OCI-LY3 (cell line): ENCODE measurements around the gene ITGB1.

Experiments used
- EZH2phosphoT487 ChIP-seq: fragments of 200-600 bp; shearing (Covaris generic); IDR thresholded peaks from 2 replicates; pipeline ENCODE4 v1.6.1; 2018; ENCODE audit warnings: antibody characterized with exemption, mixed run types, low read depth
- TF ChIP-seq, protein P1 (sequence below): fragments of 200-600, 300-600 bp; sonication (generic); IDR thresholded peaks from 2 replicates; pipeline ENCODE4 v1.5.1; 2014; ENCODE audit warnings: antibody characterized with exemption, low read length, low read depth

DNA sequence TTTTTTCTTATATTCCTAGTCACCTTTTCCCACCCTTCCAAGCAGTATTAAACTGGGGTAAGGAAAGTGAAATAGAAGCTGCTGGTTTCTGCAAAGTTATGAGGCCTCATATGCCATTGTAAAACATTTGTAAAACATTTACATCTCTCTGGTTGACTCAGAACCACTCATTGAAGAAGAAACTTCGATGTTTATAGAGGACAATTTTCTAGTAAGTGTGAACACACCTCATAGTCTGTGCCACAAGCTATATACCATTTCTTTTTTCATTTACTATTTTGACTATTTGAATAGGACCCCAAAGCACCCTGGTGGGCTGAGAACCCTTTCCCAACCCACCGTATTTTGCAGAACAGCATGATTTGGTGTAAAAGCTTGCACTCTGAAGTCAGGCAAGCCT, 12.9 kb upstream of the ITGB1 start:
- TF ChIP-seq, protein P1, sequence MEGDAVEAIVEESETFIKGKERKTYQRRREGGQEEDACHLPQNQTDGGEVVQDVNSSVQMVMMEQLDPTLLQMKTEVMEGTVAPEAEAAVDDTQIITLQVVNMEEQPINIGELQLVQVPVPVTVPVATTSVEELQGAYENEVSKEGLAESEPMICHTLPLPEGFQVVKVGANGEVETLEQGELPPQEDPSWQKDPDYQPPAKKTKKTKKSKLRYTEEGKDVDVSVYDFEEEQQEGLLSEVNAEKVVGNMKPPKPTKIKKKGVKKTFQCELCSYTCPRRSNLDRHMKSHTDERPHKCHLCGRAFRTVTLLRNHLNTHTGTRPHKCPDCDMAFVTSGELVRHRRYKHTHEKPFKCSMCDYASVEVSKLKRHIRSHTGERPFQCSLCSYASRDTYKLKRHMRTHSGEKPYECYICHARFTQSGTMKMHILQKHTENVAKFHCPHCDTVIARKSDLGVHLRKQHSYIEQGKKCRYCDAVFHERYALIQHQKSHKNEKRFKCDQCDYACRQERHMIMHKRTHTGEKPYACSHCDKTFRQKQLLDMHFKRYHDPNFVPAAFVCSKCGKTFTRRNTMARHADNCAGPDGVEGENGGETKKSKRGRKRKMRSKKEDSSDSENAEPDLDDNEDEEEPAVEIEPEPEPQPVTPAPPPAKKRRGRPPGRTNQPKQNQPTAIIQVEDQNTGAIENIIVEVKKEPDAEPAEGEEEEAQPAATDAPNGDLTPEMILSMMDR: no peak
- TF ChIP-seq EZH2phosphoT487: no peak
